ENCODE results near the gene MS4A1. TPM values are rescaled to one million over a fixed set of nuclear protein-coding genes. Genes with fewer than 3 reads are reported as not detected.
"Not testable (repeated sequence)": the region's sequence is repeated elsewhere in the genome, so short reads cannot be mapped to it uniquely, and the experiment has no call there.

The MS4A1 gene
- total RNA-seq, 1 donor, result not detected

GRCh38 chr11:60447070-60447469 lies 8.6 kb upstream of the MS4A1 start:
- no peak overlapping the region for H3K4me3 ChIP-seq (ENCODE audit: low read depth, low read length)
- TF ChIP-seq CTCF (IDR thresholded peaks at IDR 0.05; ENCODE audit: insufficient read depth, low read length), result no peak
- DNase-seq (ENCODE audit: low read depth), result no peak

GRCh38 chr11:60447846-60448245 lies 7.8 kb upstream of the MS4A1 start:
- no peak for DNase-seq (ENCODE audit: low read depth)
- no peak for TF ChIP-seq CTCF (IDR thresholded peaks at IDR 0.05; ENCODE audit: insufficient read depth, low read length)
- H3K4me3 ChIP-seq (ENCODE audit: low read depth, low read length), result no peak overlapping the region

GRCh38 chr11:60451185-60451584 lies 4.5 kb upstream of the MS4A1 start:
- not testable (repeated sequence) for H3K4me3 ChIP-seq (ENCODE audit: low read depth, low read length); DNase-seq (ENCODE audit: low read depth)

- no peak overlapping the region for H3K4me3 ChIP-seq (ENCODE audit: low read depth, low read length)
- DNase-seq (ENCODE audit: low read depth), result no peak
- TF ChIP-seq CTCF (IDR thresholded peaks at IDR 0.05; ENCODE audit: insufficient read depth, low read length), result no peak
Observed at GRCh38 chr11:60454212-60454611, 1.4 kb upstream of the MS4A1 start.

GRCh38 chr11:60457576-60457975 lies 1.9 kb downstream of the MS4A1 start:
- no peak for DNase-seq (ENCODE audit: low read depth)
- TF ChIP-seq CTCF (IDR thresholded peaks at IDR 0.05; ENCODE audit: insufficient read depth, low read length), result no peak
- no peak overlapping the region for H3K4me3 ChIP-seq (ENCODE audit: low read depth, low read length)

GRCh38 chr11:60459345-60459744 lies 3.7 kb downstream of the MS4A1 start:
- DNase-seq (ENCODE audit: low read depth), result no peak
- no peak overlapping the region for H3K4me3 ChIP-seq (ENCODE audit: low read depth, low read length)
- no peak for TF ChIP-seq CTCF (IDR thresholded peaks at IDR 0.05; ENCODE audit: insufficient read depth, low read length)

- no peak for TF ChIP-seq CTCF (IDR thresholded peaks at IDR 0.05; ENCODE audit: insufficient read depth, low read length)
- H3K4me3 ChIP-seq (ENCODE audit: low read depth, low read length), result no peak overlapping the region
Observed at GRCh38 chr11:60468829-60469228, 13.2 kb downstream of the MS4A1 start.

More at GRCh38 chr11:60468829-60469228, 13.2 kb downstream of the MS4A1 start:
- no peak for DNase-seq (ENCODE audit: low read depth)
